OCI-LY3 (cell line): ENCODE measurements around the gene PARVA.

Source experiments
- CTCF ChIP-seq: fragments of 200-600, 300-600 bp; sonication (generic); IDR thresholded peaks from 2 replicates; pipeline ENCODE4 v1.5.1; 2014; ENCODE audit warnings: antibody characterized with exemption, low read length, low read depth
- EZH2phosphoT487 ChIP-seq: fragments of 200-600 bp; shearing (Covaris generic); IDR thresholded peaks from 2 replicates; pipeline ENCODE4 v1.6.1; 2018; ENCODE audit warnings: antibody characterized with exemption, mixed run types, low read depth

GRCh38 chr11:12453243-12453642 is 75.9 kb downstream of the PARVA start:
- TF ChIP-seq CTCF (no peak), EZH2phosphoT487 (no peak)
